Epithelial cell of esophagus (primary cell): Measurements from ENCODE around the gene ANGEL1.

ENCODE experiments used
- DNase-seq: peaks from one replicate; pipeline ENCODE4 v3.0.0; 2010; ENCODE audit warnings: low read depth
- H3K4me3 ChIP-seq: 2 replicates; pipeline ENCODE4 v1.5.1; 2011; ENCODE audit warnings: mild to moderate bottlenecking, low read length, control low read depth
- CTCF ChIP-seq: IDR thresholded peaks from 2 replicates; pipeline ENCODE4 v1.5.1; 2011; ENCODE audit warnings: low read depth, mild to moderate bottlenecking, low read length, control low read depth, inconsistent platforms; ENCODE audit not compliant: insufficient read depth; ENCODE audit errors: missing control alignments

The ANGEL1 gene

GRCh38 chr14:76844223-76844622 lies 31.5 kb upstream of the ANGEL1 start:
- no peak overlapping the region for H3K4me3 ChIP-seq
- peak; percentile 33 for TF ChIP-seq CTCF
- peak; percentile 30 for DNase-seq

GRCh38 chr14:76842414-76842813 lies 29.7 kb upstream of the ANGEL1 start:
- no peak for TF ChIP-seq CTCF
- no peak for DNase-seq
- H3K4me3 ChIP-seq: no peak overlapping the region

GRCh38 chr14:76837524-76837923 lies 24.8 kb upstream of the ANGEL1 start:
- H3K4me3 ChIP-seq: no peak overlapping the region

GRCh38 chr14:76836029-76836630 lies 23.4 kb upstream of the ANGEL1 start:
- no peak for DNase-seq

More at GRCh38 chr14:76837524-76837923, 24.8 kb upstream of the ANGEL1 start:
- no peak for DNase-seq
- no peak for TF ChIP-seq CTCF

GRCh38 chr14:76834241-76834661 lies 21.6 kb upstream of the ANGEL1 start:
- H3K4me3 ChIP-seq: no peak overlapping the region
- no peak for TF ChIP-seq CTCF
- no peak for DNase-seq

More at GRCh38 chr14:76836029-76836630, 23.4 kb upstream of the ANGEL1 start:
- H3K4me3 ChIP-seq: no peak overlapping the region
- TF ChIP-seq CTCF: no peak

GRCh38 chr14:76833011-76833410 lies 20.3 kb upstream of the ANGEL1 start:
- no peak overlapping the region for H3K4me3 ChIP-seq
- DNase-seq: no peak
- no peak for TF ChIP-seq CTCF

- no peak for TF ChIP-seq CTCF
- DNase-seq: no peak
- no peak overlapping the region for H3K4me3 ChIP-seq
Observed at GRCh38 chr14:76832503-76832988, 19.9 kb upstream of the ANGEL1 start.
